KMS-11 (cell line): ENCODE data around the gene PHF5A.

ENCODE experiments used
- H2AFZ ChIP-seq: fragments of 200-600 bp; sonication (generic); 2 replicates; pipeline ENCODE4 v1.6.1; 2016; ENCODE audit warnings: antibody characterized with exemption, mixed run types, low read depth
- H3K27ac ChIP-seq: fragments of 200-600 bp; sonication (generic); 2 replicates; pipeline ENCODE4 v1.6.1; 2016; ENCODE audit warnings: mild to moderate bottlenecking, mixed run types
- H3K27me3 ChIP-seq: fragments of 200-600 bp; sonication (generic); 2 replicates; pipeline ENCODE4 v1.6.1; 2017; ENCODE audit warnings: mild to moderate bottlenecking, low read depth, mixed run types, moderate library complexity; ENCODE audit not compliant: insufficient read depth
- H3K36me3 ChIP-seq: fragments of 200-600 bp; sonication (generic); 2 replicates; pipeline ENCODE4 v1.6.1; 2017; ENCODE audit warnings: mild to moderate bottlenecking, mixed run types; ENCODE audit not compliant: insufficient read depth
- H3K4me1 ChIP-seq: fragments of 200-600 bp; sonication (generic); 2 replicates; pipeline ENCODE4 v1.6.1; 2016; ENCODE audit warnings: mild to moderate bottlenecking, low read depth, mixed run types; ENCODE audit not compliant: poor library complexity, severe bottlenecking
- H3K4me2 ChIP-seq: fragments of 200-600 bp; sonication (generic); 2 replicates; pipeline ENCODE4 v1.7.0; 2016; ENCODE audit warnings: mild to moderate bottlenecking, mixed run types
- H3K4me3 ChIP-seq: fragments of 200-600 bp; sonication (generic); IDR thresholded peaks from 2 replicates; pipeline ENCODE4 v1.6.1; 2017; ENCODE audit warnings: low read depth, low read length, mixed read lengths; ENCODE audit not compliant: insufficient read depth
- H3K79me2 ChIP-seq: fragments of 200-600 bp; sonication (generic); 2 replicates; pipeline ENCODE4 v1.6.1; 2016; ENCODE audit warnings: low read depth, mixed run types; ENCODE audit not compliant: insufficient read depth
- H3K9ac ChIP-seq: fragments of 200-600 bp; sonication (generic); 2 replicates; pipeline ENCODE4 v1.6.1; 2016; ENCODE audit warnings: mild to moderate bottlenecking, mixed run types
- H4K20me1 ChIP-seq: fragments of 200-600 bp; sonication (generic); 2 replicates; pipeline ENCODE4 v1.6.1; 2016; ENCODE audit warnings: mild to moderate bottlenecking, mixed run types; ENCODE audit not compliant: insufficient read depth
- TF ChIP-seq, protein P1 (sequence below): fragments of 200-600 bp; sonication (generic); conservative IDR thresholded peaks from 2 replicates; pipeline ENCODE4 v1.6.1; 2017; ENCODE audit warnings: low read depth, mild to moderate bottlenecking, antibody characterized with exemption, low read length, moderate library complexity, mixed read lengths

Gene PHF5A

DNA sequence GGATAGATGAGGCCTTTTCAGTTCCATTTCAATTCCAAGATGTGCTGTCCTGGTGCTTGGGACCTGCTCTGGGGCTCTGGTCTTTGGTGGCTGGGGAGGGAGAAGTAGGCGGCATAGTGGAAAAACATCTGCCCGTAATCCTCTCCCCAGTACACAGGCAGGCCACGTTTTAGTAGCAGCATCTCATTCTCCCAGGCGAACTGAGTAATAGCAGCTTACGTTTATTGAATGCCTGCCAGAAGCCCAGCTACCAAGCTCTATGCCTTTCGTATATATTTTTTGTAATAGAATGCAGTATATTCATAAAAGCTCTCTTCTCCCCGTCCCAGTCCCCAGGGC lies 11.9 kb upstream of the PHF5A start:
- Histone ChIP-seq H3K4me3 (no peak overlapping the region), H4K20me1 (peaks cover 16% of the 10 kb centered on the region; the same call in 1 of the 2 replicates), H3K4me2 (no peak overlapping the region), H3K4me1 (peaks cover 27% of the 10 kb centered on the region), H3K9ac (no peak overlapping the region), H3K27me3 (no peaks in the 10 kb centered on the region), H3K36me3 (no peaks in the 10 kb centered on the region), H3K79me2 (peaks cover 98% of the 10 kb centered on the region), H3K27ac (no peak overlapping the region), H2AFZ (no peak overlapping the region)
- TF ChIP-seq, protein P1, sequence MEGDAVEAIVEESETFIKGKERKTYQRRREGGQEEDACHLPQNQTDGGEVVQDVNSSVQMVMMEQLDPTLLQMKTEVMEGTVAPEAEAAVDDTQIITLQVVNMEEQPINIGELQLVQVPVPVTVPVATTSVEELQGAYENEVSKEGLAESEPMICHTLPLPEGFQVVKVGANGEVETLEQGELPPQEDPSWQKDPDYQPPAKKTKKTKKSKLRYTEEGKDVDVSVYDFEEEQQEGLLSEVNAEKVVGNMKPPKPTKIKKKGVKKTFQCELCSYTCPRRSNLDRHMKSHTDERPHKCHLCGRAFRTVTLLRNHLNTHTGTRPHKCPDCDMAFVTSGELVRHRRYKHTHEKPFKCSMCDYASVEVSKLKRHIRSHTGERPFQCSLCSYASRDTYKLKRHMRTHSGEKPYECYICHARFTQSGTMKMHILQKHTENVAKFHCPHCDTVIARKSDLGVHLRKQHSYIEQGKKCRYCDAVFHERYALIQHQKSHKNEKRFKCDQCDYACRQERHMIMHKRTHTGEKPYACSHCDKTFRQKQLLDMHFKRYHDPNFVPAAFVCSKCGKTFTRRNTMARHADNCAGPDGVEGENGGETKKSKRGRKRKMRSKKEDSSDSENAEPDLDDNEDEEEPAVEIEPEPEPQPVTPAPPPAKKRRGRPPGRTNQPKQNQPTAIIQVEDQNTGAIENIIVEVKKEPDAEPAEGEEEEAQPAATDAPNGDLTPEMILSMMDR: no peak

DNA sequence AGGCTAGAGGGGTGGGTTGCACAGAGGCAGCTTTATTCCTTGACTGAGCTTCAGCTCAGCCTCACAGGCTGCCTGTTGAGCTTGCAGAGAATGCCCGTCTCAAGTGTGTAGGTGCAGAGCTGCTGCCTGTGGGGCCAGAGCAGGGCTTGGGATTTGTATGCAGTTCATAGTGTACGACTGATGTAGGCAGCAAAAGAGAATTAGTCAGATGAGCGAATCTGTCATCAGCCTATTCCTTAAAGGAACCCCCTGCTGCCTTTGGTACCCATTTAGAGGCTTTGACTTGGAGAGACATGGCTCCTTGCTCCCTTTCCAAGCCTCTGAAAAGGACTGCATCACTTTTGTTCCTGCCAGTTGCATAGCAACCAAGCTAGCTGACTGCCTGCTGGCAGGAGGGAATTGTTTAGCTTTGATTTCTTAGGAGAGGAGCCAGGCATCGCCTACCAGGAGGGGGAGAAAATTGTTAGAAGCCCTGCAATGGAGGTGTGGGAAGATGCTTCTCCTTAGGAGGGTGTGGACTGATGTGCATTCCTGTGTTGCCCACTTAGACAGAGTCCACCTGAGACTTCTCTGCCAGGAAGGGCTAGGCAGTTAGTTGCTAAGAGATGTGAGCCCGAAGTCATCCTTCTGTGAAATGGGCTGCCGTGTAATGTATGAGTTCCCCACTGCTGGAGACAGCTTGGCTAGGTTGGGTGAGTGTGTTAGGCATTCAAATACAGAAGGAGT lies 11.3 kb upstream of the PHF5A start:
- Histone ChIP-seq H3K27ac (no peak overlapping the region), H3K9ac (no peak overlapping the region), H3K27me3 (no peaks in the 10 kb centered on the region), H2AFZ (no peak overlapping the region), H3K79me2 (peaks cover 98% of the 10 kb centered on the region), H3K36me3 (no peaks in the 10 kb centered on the region), H3K4me1 (peaks cover 30% of the 10 kb centered on the region), H3K4me2 (no peak overlapping the region), H3K4me3 (no peak overlapping the region), H4K20me1 (peaks cover 13% of the 10 kb centered on the region; the same call in 1 of the 2 replicates)
- TF ChIP-seq, protein P1: no peak

DNA sequence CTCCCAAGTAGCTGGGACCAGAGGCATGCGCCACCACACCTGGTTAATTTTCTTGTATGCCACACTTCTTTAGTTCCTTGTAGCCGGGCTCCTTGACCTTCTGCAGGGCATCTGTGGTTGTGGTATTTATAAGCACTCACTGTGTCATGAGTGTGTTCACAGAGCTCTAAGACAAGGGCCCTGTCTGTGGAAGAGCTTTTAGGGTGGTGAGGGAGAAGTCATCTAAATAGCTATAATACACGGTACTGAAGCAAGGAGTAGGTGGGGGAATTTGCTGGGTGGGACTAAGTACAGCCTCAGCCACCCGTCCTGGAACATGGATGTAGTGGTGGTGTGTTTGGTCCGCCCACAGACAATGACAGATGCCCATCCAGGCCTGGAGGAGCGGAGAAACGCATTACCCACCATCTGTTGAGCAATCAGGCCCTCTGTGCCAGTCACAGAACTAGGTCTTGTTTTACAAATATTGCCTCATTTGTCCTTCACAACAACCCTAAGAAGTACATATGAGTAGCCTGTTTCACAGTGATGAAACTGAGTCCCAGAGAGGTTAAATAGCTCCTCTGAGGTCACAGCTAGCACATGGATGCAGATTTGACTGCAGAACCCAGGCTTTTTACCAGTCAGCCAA lies 10.5 kb upstream of the PHF5A start:
- H3K4me1 ChIP-seq: peaks cover 22% of the 10 kb centered on the region
- H2AFZ ChIP-seq: no peak overlapping the region
- no peaks in the 10 kb centered on the region for H3K36me3 ChIP-seq
- peaks cover 97% of the 10 kb centered on the region for H3K79me2 ChIP-seq
- peaks cover 11% of the 10 kb centered on the region; the same call in 1 of the 2 replicates for H4K20me1 ChIP-seq
- H3K4me2 ChIP-seq: no peak overlapping the region
- no peaks in the 10 kb centered on the region for H3K27me3 ChIP-seq
- H3K4me3 ChIP-seq: no peak overlapping the region
- TF ChIP-seq, protein P1: no peak
- H3K27ac ChIP-seq: no peak overlapping the region
- no peak overlapping the region for H3K9ac ChIP-seq

DNA sequence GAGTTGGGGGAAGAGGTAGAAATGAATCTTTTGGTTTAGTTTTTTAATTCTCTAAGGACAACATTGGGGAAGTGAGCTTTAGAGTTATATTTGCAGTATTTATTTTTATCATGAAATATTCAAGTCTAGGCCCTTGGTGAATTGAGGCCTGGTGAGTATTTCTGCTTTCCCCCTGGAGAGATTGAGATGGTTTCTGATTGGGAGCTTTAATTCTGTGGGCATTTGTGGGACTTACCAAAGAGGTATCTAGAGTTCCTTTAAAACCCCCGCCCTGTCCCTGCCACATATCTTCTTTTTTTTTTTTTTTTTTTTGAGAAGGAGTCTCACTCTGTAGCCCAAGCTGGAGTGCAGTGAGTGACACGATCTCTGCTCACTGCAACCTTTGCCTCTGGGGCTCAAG lies 10.0 kb upstream of the PHF5A start:
- Histone ChIP-seq H3K4me2 (no peak overlapping the region), H4K20me1 (0 out of 2 replicates have a peak, but pooled peaks cover 9% of the 10 kb centered on the region), H3K9ac (no peak overlapping the region), H3K79me2 (peaks cover 97% of the 10 kb centered on the region), H3K27me3 (no peaks in the 10 kb centered on the region), H3K4me1 (peaks cover 20% of the 10 kb centered on the region), H3K36me3 (no peaks in the 10 kb centered on the region), H3K27ac (no peak overlapping the region), H3K4me3 (no peak overlapping the region), H2AFZ (no peak overlapping the region)
- TF ChIP-seq, protein P1: no peak
